Esophagus muscularis mucosa (tissue), 4 donors: ENCODE data around the gene NTRK3. TPM values are rescaled to one million over a fixed set of nuclear protein-coding genes. Genes with fewer than 3 reads are reported as not detected.

Source experiments
- DNase-seq: peaks from one replicate; pipeline ENCODE4 v3.0.0-alpha.2; 2017; ENCODE audit errors: extremely low spot score
- H3K27ac ChIP-seq, 4 donors: fragments of 200-600 bp; sonication (generic); replicated peaks in 1 of 4; 1 replicate in 3 of 4; 2 replicates in 1 of 4; pipeline ENCODE4 v1.5.1; 2016 to 2019; ENCODE audit warnings: mild to moderate bottlenecking in 1 of 4
- H3K27me3 ChIP-seq, 4 donors: fragments of 200-600 bp; sonication (generic); one replicate each; pipeline versions ENCODE4 v1.5.1 to v1.6.0; 2016 to 2019
- H3K36me3 ChIP-seq, 4 donors: fragments of 200-600 bp; sonication (generic); one replicate each; pipeline ENCODE4 v1.5.1; 2016 to 2019
- H3K4me1 ChIP-seq, 4 donors: fragments of 200-600 bp; sonication (generic); one replicate each; pipeline ENCODE4 v1.5.1; 2016 to 2019
- H3K4me3 ChIP-seq, 4 donors: fragments of 200-600 bp; sonication (generic); 1 replicate in 2 of 4; 2 replicates in 2 of 4; pipeline ENCODE4 v1.5.1; 2016 to 2019; ENCODE audit warnings: mild to moderate bottlenecking in 4 of 4, moderate library complexity in 1 of 4
- H3K9me3 ChIP-seq, 4 donors: fragments of 200-600 bp; sonication (generic); 1 replicate in 3 of 4; 2 replicates in 1 of 4; pipeline ENCODE4 v1.5.1; 2016 to 2019
- CTCF ChIP-seq, 3 experiments: fragments of 200-600 bp in 2 of 3; fragments of 450-650 bp in 1 of 3; sonication (generic) in 2 of 3; IDR thresholded peaks; one replicate each; pipeline ENCODE4 v1.5.1; 2017 to 2019; ENCODE audit warnings: antibody characterized with exemption in 3 of 3, mild to moderate bottlenecking in 2 of 3, moderate library complexity in 1 of 3
- EP300 ChIP-seq: sonication (generic); formaldehyde crosslinking; IDR thresholded peaks from one replicate; pipeline ENCODE4 v1.6.1; 2017; ENCODE audit warnings: antibody characterized with exemption
- POLR2A ChIP-seq: fragments of 450-650 bp; IDR thresholded peaks from one replicate; pipeline ENCODE4 v1.6.1; 2017; ENCODE audit warnings: antibody characterized with exemption, moderate library complexity, mild to moderate bottlenecking, low read depth
- POLR2AphosphoS5 ChIP-seq, 2 donors: sonication (generic); formaldehyde crosslinking; IDR thresholded peaks; one replicate each; pipeline ENCODE4 v1.6.1; 2017; ENCODE audit warnings: antibody characterized with exemption in 2 of 2
- WGBS: methylation state at CpG from one replicate; pipeline ENCODE4 v1.1.5; 2018; 5-methylcytosine and 5-hydroxymethylcytosine counted together
- intact Hi-C: fragments of 100-400 bp; cut with DNase I; formaldehyde crosslinking; loops from one replicate; pipeline ENCODE4 v1.15.1; 2023
- total RNA-seq, 4 donors: library from RNA; depleted of rRNA; stranded (reverse); fragments of >200 nt; gene quantifications; one replicate each; pipeline versions ENCODE4 v1.1.0 to v1.2.1, GENCODE V29; 2016

NTRK3 gene
- total RNA-seq, 4 donors from 2014 or later, result 1.7 to 6.3 (median 3.0) TPM

- WGBS, result 72% methylated on average over 2 of the region's 2 CpGs
- H3K4me1 ChIP-seq, result no peaks in the 10 kb centered on the region
These were observed 101.2 kb downstream of the NTRK3 start for GRCh38 chr15:88155310-88155709.

GRCh38 chr15:88152672-88153071 lies 103.9 kb downstream of the NTRK3 start:
- TF ChIP-seq POLR2AphosphoS5 (IDR thresholded peaks at IDR 0.05), result no peak
- TF ChIP-seq EP300, result no peak
- no peak for TF ChIP-seq POLR2A
- no peak for TF ChIP-seq CTCF (IDR thresholded peaks at IDR 0.05)
- peaks cover 0 to under 1% (median 0%) of the 10 kb centered on the region in 4 donors for H3K9me3 ChIP-seq
- no peak for DNase-seq

More at GRCh38 chr15:88155310-88155709, 101.2 kb downstream of the NTRK3 start:
- Histone ChIP-seq H3K36me3 (no peaks in the 10 kb centered on the region), H3K4me3 (no peak overlapping the region), H3K27me3 (peaks cover 0 to under 1% (median 0%) of the 10 kb centered on the region in 4 donors), H3K27ac (no peak overlapping the region), H3K9me3 (no peaks in the 10 kb centered on the region)
- no peak for DNase-seq
- intact Hi-C loops, result no loop called here
- TF ChIP-seq CTCF (IDR thresholded peaks at IDR 0.05) (no peak), POLR2A (no peak), POLR2AphosphoS5 (IDR thresholded peaks at IDR 0.05) (no peak), EP300 (no peak)

GRCh38 chr15:88147760-88148159 lies 108.8 kb downstream of the NTRK3 start:
- Histone ChIP-seq H3K4me1 (no peaks in the 10 kb centered on the region), H3K27ac (no peak overlapping the region), H3K36me3 (no peaks in the 10 kb centered on the region), H3K27me3 (no peaks in the 10 kb centered on the region), H3K9me3 (peaks cover 0 to 7% (median 0%) of the 10 kb centered on the region in 4 donors), H3K4me3 (no peak overlapping the region)
- TF ChIP-seq POLR2AphosphoS5 (IDR thresholded peaks at IDR 0.05) (no peak), CTCF (IDR thresholded peaks at IDR 0.05) (no peak), EP300 (no peak), POLR2A (no peak)
- intact Hi-C loops, result no loop called here
- DNase-seq, result no peak
- WGBS, result 68% methylated on average over 4 of the region's 4 CpGs

More at GRCh38 chr15:88152672-88153071, 103.9 kb downstream of the NTRK3 start:
- H3K27me3 ChIP-seq, result no peaks in the 10 kb centered on the region
- H3K36me3 ChIP-seq, result no peaks in the 10 kb centered on the region
- 64% methylated on average over 3 of the region's 3 CpGs for WGBS
- H3K4me3 ChIP-seq, result no peak overlapping the region
- no peaks in the 10 kb centered on the region for H3K4me1 ChIP-seq
- no peak overlapping the region for H3K27ac ChIP-seq
- intact Hi-C loops, result no loop called here

- Histone ChIP-seq H3K27ac (no peak overlapping the region), H3K4me1 (no peaks in the 10 kb centered on the region), H3K27me3 (no peaks in the 10 kb centered on the region), H3K9me3 (peaks cover 0 to 7% (median 0%) of the 10 kb centered on the region in 4 donors), H3K36me3 (no peaks in the 10 kb centered on the region), H3K4me3 (no peak overlapping the region)
- no peak for DNase-seq
- intact Hi-C loops, result no loop called here
- 71% methylated on average over 7 of the region's 7 CpGs for WGBS
- TF ChIP-seq POLR2A, result no peak
- TF ChIP-seq EP300, result no peak
- no peak for TF ChIP-seq POLR2AphosphoS5 (IDR thresholded peaks at IDR 0.05)
- TF ChIP-seq CTCF (IDR thresholded peaks at IDR 0.05), result no peak
These were observed 111.5 kb downstream of the NTRK3 start for GRCh38 chr15:88144921-88145653.
